Mesangial cell (primary cell): Measurements from ENCODE around the gene ZWILCH. TPM values are rescaled to one million over a fixed set of nuclear protein-coding genes. Genes with fewer than 3 reads are reported as not detected.

Experiments
- total RNA-seq: library from RNA; depleted of rRNA; stranded (reverse); fragments of >200 nt; gene quantifications from 2 replicates; pipeline ENCODE4 v1.2.3, GENCODE V29; 2015

Gene ZWILCH
- 5.6 and 22.0 TPM in 2 replicates for total RNA-seq

GRCh38 chr15:66504563-66505429 lies at the start of gene ZWILCH, which contains the start of gene RPL4:
ZWILCH (plus strand) TSS chr15:66505326; CDS start chr15:66505339, 13 bp downstream.
RPL4 (minus strand) TSS chr15:66504855; CDS start chr15:66504790, 65 bp downstream.

GRCh38 chr15:66497502-66498455 lies 7.3 kb upstream of the ZWILCH start, which contains the start of gene SNAPC5:
SNAPC5 (minus strand) TSS chr15:66497762; CDS start chr15:66497731, 31 bp downstream.

GRCh38 chr15:66565741-66566144 lies 60.6 kb downstream of the ZWILCH start, which contains the start of gene LCTL:
LCTL (minus strand) TSS chr15:66565998; CDS start chr15:66565365, 633 bp downstream.

Other genes with a start within 250 kb of the ZWILCH start
- gene DIS3L, start 211.8 kb upstream of the ZWILCH start, total RNA-seq = 9.0 and 13.9 TPM in 2 replicates
- gene TIPIN, start 148.6 kb upstream of the ZWILCH start, total RNA-seq = 3.0 and 8.0 TPM in 2 replicates
- gene MAP2K1, start 118.4 kb upstream of the ZWILCH start, total RNA-seq = 26.1 and 42.0 TPM in 2 replicates
- gene SNAPC5, start 7.6 kb upstream of the ZWILCH start, total RNA-seq = 22.3 and 22.8 TPM in 2 replicates
- gene RPL4, start 471 bp upstream of the ZWILCH start, total RNA-seq = 6,003 and 6,582 TPM in 2 replicates
- gene LCTL, start 60.7 kb downstream of the ZWILCH start, total RNA-seq = 0.25 and 0.49 TPM in 2 replicates
- gene SMAD6, start 196.9 kb downstream of the ZWILCH start, total RNA-seq = 18.1 and 38.8 TPM in 2 replicates